HG03025 (cell line): ENCODE results near the gene DUSP8.

Experiments
- ATAC-seq: cut with Tn5 transposase; IDR thresholded peaks from one replicate; pipeline ENCODE4 v1.9.1; 2021; ENCODE audit warnings: mild to moderate bottlenecking, moderate library complexity; ENCODE audit not compliant: unreplicated experiment, low FRiP score

The DUSP8 gene

GRCh38 chr11:1566381-1567051 lies 5.6 kb downstream of the DUSP8 start:
- no peak for ATAC-seq

DNA sequence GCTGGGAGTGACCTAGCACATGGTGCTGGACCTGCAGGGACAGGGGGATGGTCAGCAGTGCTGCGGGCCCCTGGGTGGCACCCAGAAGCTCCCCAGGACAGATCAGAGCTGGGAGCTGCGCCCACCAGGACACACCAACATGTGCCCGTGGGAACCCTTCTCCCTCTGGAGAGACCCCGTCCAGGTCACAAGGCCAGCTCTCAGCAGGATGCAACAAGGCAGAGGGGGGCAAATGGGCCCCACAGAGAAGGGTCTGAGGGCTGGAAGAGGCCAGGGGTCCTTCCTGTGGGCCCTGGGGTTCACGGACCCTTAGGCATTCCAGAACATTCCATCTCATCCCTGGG lies 6.2 kb downstream of the DUSP8 start:
- no peak for ATAC-seq

GRCh38 chr11:1565173-1565903 lies 6.7 kb downstream of the DUSP8 start:
- no peak for ATAC-seq

- no peak for ATAC-seq
Observed at GRCh38 chr11:1564535-1565172, 7.4 kb downstream of the DUSP8 start.

DNA sequence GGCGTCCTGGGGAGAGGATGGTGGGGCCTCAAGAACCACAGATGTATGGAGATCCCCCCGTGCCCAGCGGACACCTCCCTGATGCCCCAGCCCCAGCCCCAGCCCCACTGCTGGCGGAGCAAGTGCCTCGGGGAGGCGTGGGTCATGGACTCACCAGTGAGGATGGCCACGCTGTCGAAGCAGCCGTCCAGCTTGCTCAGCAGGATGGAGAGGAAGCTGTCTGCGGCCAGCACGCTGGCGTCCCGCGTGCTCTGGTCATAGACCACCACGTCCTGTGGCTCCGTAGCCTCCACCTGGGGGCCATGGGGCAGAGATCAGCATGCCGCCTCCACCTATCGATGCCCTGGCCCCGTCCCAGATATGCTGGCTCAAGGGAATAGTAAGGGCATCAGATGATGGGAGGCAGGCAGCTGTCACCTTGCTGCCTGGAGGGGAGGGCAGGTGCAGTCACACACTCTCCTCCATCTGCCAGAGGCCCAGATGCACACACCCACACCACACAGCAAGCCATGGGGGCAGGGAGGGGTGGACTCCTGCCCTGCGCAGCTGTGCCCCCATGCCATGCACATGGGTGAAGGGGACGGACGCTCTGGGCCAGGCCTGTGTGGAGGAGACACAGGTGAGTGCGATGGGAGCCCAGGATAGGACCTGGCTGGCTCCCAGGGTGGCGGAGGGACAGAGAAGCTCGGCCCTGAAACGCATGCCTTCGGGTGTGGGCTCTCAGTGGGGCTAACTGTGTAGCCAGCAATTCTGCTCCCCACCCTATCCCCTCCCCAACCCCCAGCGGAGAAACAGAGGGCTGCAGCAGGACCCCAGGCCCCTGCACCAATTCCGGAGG lies 8.2 kb downstream of the DUSP8 start:
- ATAC-seq: no peak

- no peak for ATAC-seq
Observed at GRCh38 chr11:1563149-1563638, 8.9 kb downstream of the DUSP8 start.

DNA sequence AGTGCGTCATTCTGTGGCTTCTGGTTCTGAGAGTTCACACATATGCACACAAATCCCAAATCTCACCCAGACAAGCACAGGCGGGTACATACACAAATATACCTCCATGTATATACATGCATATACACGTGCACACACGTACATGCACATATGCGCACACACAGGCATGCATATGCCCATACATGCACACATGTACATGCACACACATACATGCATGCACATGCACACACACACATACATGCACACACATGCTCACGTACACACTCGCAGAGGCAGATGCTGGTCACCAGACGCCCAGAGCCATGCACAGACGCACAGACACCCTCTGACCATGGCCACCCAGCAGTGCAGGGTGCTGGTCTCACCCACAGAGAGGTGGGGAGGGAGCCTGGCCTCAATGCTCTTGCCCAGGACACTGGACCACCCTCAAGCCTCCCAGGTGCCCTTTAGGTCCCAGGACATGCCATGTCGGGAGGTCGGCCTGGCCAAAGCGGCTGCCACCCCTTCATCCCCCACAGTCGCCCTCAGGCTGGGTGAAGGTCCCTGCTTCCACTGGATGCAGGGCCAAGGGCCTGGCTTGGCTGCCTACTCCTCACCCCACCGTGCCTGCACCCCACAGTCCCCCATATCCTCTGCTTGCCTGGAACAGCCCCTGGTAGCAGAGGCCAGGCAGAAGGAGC lies 9.5 kb downstream of the DUSP8 start:
- no peak for ATAC-seq

DNA sequence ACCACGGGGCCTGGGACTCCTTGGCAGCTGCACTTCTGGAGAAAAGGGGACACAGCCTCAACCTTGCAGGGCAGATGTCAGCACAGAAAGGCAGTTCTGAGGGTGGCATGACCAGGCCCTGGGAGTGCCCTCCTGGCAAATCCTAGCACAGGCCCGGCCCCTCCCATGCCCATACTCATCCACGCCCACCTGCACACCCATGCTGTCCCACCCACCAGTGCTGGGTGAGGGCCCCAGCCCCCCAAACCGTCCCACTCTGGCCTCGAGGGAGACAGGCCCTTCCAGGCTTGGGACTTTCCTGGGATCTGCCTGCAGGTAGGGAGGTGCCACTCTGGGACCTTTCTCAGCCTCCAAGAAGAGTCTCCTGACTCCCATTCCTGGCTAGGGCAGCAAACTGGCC lies 10.1 kb downstream of the DUSP8 start:
- ATAC-seq: no peak

DNA sequence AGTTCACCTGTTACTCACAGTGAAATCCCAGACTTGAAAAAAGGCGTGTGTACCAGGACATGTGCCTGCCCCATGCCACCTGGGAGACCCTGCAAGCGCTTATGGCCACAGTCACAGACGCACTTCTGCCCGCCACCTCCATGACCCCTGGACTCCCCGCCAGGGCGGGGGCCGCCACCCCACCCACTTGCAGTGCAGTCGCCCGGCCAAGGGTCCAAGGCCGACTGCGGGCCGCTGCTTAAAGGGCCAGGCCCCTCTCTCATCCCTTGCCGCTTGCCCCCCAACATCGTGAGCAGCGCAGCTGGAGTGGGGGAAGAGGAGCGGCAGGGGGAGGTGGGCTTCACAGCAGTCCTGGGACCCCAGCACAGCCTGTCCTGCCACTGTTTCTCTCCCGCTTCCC lies 10.8 kb downstream of the DUSP8 start:
- ATAC-seq: no peak

DNA sequence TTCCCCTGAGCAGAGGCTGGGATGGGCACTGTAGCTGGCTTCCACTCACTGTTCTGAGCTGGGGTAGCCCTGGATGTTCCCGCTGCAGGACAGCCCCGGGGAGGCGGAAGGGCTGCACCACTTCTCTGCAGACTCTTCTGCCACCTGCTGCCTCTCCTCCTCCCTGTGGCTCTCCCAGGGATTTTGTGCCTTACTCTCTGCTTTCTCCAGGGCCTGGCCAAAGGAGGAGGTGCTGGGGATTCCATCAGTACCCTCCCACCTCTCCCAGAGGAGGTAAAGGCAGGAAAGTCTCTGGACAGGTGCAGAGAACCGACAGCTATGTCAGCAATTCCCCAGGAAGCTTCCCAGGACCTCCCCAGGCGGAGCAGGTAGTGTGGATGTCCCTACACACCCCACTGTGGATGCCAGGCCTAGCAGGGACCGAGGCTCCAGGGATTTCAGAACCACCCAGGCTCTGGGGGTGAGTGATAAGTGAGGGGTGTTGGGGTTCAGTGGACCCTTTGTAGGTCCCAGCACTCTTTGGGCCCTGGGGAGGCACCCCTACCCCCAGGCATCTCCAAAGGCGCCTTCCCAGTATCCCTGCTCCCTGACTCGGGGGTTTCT lies 11.3 kb downstream of the DUSP8 start:
- ATAC-seq: no peak

GRCh38 chr11:1560002-1560648 lies 11.9 kb downstream of the DUSP8 start:
- no peak for ATAC-seq

GRCh38 chr11:1559111-1559951 lies 12.7 kb downstream of the DUSP8 start:
- ATAC-seq: no peak

GRCh38 chr11:1558775-1559110 lies 13.3 kb downstream of the DUSP8 start:
- no peak for ATAC-seq

DNA sequence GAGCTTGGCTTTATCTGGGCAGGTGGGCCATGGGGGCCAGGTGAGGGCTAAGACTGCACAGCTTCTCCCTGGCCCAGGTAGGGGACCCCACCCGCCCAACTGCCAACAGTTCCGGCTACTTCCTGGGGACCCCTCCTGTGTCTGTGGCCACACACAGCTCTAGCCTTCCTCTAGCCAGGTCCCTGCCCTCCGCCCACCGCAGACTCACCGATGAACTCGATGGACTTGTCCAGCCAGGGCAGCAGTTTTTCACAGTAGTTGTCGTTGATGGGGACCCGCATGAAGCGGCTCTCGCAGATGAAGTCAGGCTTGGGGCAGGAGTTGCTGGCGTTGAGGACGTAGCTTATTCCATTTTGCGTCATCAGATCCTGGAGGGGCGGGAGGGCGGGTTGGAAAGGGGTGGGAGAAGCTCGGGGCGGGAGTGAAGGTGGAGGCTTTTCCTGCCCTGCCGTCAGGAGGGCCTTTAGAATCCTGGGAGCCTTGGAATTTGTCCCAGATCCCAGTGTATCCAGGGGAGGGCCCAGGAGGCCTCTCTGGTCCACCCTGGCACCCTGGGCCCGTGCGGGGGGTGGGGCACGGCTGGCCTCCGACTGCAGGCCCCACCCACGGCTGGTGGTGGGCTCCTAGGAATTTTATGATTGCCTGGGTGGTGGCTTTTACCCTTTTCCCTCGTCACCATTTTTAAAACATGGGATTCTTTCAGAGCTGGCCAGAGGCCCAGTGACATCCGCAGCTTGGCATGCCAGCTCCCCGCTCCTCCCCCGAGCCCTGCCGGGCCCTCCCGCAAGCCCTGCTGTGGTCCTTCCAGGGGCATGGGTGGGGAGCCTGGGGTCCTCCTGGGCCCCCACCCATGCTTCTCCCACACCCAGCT lies 13.9 kb downstream of the DUSP8 start:
- ATAC-seq: no peak

DNA sequence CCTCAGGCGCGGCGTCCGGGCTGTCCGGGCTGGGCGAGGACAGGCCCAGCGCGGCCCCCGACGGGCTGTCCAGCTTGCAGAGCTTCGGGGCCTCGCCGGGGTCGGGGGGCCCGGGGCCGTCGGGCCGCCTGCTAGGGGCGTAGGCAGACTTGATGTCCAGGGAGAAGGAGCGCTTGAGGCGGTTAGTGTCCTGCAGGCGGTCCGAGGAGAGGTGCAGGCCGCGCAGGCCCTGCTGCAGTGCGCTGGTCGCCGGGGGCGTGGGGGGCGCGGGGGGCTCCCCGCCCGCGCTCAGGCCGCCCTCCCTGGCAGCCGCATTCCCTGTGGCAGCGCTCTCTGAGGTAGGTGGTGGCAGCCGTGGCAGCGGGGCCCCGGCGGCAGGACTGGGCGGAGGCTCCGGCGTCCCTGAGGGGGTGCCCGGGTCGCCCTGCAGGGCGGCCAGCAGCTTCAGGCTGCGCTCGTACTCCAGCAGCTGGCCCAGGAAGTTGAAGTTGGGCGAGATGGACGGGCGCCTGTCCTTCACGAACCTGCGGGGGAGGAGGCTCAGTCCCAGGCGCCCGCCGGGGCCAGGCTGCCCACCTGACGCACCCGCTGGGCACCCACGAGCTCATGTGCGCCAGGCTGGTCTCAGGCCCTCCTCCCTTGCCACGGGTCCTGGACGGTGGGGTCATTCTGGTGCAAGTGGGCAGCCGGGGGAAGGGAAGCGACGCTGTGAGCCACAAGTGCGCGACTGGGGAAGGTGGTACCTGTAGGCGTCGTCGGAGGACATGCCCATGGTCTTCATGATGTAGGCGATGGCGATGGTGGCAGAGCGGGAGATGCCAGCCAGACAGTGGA lies 14.8 kb downstream of the DUSP8 start:
- no peak for ATAC-seq

GRCh38 chr11:1556278-1556902 lies 15.7 kb downstream of the DUSP8 start:
- no peak for ATAC-seq
